Fibroblast of pulmonary artery (primary cell): ENCODE measurements around the gene C9orf72.

Source experiments
- DNase-seq: peaks from one replicate; pipeline ENCODE4 v3.0.0-alpha.2; 2010; ENCODE audit warnings: low read depth
- H3K4me3 ChIP-seq: replicated peaks from 2 replicates; pipeline ENCODE4 v1.5.1; 2011; ENCODE audit warnings: low read depth, mild to moderate bottlenecking, control low read depth, low read length, moderate library complexity
- CTCF ChIP-seq: IDR thresholded peaks from 2 replicates; pipeline ENCODE4 v1.5.1; 2011; ENCODE audit warnings: mild to moderate bottlenecking, control low read depth, low read length, inconsistent platforms; ENCODE audit errors: missing control alignments

Gene C9orf72

GRCh38 chr9:27535701-27536118, 37.6 kb downstream of the C9orf72 start:
- TF ChIP-seq CTCF, result peak; percentile 1
- DNase-seq, result no peak
- H3K4me3 ChIP-seq, result no peak overlapping the region

- DNase-seq, result no peak
- TF ChIP-seq CTCF, result no peak
- H3K4me3 ChIP-seq, result no peak overlapping the region
Measured at GRCh38 chr9:27534658-27535209, 38.5 kb downstream of the C9orf72 start.

GRCh38 chr9:27534131-27534530, 39.1 kb downstream of the C9orf72 start:
- TF ChIP-seq CTCF, result no peak
- H3K4me3 ChIP-seq, result no peak overlapping the region
- no peak for DNase-seq

GRCh38 chr9:27533311-27533710, 40.0 kb downstream of the C9orf72 start:
- no peak for DNase-seq
- no peak for TF ChIP-seq CTCF
- no peak overlapping the region for H3K4me3 ChIP-seq

- no peak for DNase-seq
- H3K4me3 ChIP-seq, result no peak overlapping the region
- TF ChIP-seq CTCF, result no peak
Measured at GRCh38 chr9:27532046-27532445, 41.2 kb downstream of the C9orf72 start.

GRCh38 chr9:27530915-27531755, 42.1 kb downstream of the C9orf72 start:
- TF ChIP-seq CTCF, result no peak
- H3K4me3 ChIP-seq, result no peak overlapping the region
- no peak for DNase-seq
